Activated CD4-positive, alpha-beta T cell treated with anti-CD3 and anti-CD28 coated beads, Interleukin-2, amount 50 U/mL, for 24 hours (primary cell): Measurements from ENCODE around the gene TFAM.
"Not testable (repeated sequence)": the region's sequence is repeated elsewhere in the genome, so short reads cannot be mapped to it uniquely, and the experiment has no call there.

Experiments used
- DNase-seq, 2 donors: peaks; one replicate each; pipeline ENCODE4 v3.0.0-alpha.2; 2020; ENCODE audit warnings: low read depth in 1 of 2, low spot score in 1 of 2

The TFAM gene

DNA sequence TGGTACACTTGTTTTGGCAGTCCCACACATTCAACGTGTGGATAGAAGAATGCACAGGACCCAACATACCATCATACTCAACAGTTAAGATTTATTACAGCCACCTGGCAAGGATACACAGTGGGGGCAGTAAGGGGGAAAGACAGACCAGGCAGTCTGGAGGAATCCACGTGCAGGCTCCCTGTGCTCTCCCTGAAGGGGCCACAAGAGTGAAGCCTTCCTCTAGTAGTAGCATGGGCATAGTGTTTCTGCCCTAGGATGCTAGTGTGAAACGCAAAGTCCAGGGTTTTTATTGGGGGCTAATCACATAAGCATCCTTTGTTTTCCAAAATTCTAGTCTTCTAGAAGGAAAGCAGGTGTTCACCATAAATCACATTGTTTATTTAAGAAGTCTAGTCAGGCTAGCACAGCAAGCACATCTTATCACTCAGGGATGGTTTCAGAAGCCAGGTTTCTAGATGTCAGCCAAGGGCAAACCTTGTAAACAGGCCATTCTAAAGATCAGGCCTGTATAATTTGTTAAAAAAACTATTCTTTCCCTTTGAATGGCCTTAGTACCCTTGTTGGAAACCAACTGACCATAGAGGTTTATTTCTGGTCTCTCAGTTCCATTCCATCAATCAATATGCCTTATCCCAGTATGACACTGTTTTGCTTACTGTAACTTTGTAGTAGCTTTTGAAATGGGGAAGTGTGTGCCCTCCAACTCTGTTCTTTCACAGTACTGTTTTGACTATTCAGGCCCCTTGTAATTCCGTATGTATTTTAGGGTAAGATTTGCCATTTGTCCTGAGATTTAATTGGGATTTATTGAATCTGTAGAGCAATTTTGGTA, 12.4 kb upstream of the TFAM start:
- no peak for DNase-seq

GRCh38 chr10:58373442-58373827, 11.8 kb upstream of the TFAM start:
- no peak for DNase-seq

- no peak for DNase-seq
Observed at GRCh38 chr10:58382489-58382995, 2.7 kb upstream of the TFAM start.

DNA sequence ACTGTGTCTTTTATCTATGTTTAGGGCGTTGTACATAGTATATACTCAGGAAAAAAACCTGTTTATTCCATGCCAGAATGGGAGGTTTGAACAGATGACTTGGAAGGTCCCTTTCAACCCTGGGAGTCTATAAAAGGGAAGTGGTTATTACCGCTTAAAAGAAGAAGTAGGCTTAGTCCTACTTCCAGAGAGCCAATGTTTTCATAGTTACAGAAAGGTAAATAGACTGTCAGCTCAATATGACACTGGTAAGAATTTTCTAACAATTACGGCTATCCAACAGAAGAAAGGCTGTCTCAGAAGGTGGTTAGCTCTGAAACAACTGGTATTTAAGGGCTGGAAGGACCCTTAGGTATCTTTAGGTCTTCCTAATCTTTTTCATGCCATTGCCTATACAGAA, 1.1 kb upstream of the TFAM start:
- DNase-seq: no peak

- DNase-seq: no peak
Observed at GRCh38 chr10:58384544-58384998, 639 bp upstream of the TFAM start.

- DNase-seq: no peak
Observed at GRCh38 chr10:58385784-58386112, 538 bp downstream of the TFAM start.

DNA sequence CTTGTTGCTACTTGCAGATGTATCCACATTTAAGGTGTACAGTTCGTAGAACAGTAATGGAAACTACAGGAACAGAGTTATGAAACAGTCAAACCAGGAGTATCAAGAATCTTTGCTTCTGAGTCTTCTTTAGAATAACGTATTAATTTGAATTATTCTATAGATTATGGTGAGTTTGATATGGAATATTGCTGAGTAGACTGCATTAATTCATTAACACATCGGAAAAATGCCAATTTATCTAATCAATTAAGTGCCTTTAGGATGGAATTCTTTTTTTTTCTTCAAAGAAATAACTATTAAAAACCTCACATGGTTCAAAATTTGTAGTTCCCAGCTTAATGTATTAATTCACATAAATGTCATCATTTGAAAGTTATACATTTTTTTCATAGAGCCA, 3.8 kb downstream of the TFAM start:
- no peak for DNase-seq

GRCh38 chr10:58393317-58393716, 8.1 kb downstream of the TFAM start:
- DNase-seq: no peak

DNA sequence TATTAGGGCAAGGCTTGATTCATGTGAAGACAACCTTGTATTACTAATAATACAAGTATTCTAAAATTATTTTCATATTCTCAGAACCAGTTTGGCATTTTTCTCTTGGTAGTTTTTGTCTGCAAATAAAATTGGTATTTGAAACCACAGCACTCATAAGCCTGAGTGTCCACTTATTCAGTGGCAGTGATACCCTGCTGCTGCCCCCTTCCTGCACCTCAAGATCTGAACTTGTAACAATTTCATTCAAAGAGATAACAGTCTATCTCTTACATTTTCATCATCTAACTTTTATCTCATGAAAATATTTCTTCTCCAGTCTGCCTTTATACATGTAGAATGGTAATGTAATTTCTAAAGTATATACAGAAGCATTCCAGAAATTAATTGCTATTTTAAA, 9.3 kb downstream of the TFAM start:
- no peak for DNase-seq

DNA sequence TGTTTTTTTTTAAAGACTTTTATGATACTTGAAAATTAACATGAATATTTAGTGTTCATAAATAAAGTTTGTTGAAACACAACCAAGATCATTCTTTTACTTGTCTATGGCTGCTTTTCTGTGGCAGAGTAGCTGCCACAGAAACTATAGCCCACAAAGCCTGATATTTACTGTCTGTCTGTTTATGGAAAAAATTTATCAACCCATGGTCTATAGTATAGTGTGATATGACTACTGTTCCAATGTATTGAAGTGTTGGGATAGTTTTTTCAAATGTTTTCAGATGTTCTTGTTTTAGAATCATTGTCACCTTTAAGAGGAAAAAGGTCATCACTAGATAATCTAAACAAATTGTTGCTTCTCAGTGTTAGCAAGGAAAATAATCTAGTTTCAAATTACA, 10.8 kb downstream of the TFAM start:
- DNase-seq: no peak

GRCh38 chr10:58397830-58398229, 12.6 kb downstream of the TFAM start:
- no peak for DNase-seq

GRCh38 chr10:58399410-58399809, 14.2 kb downstream of the TFAM start:
- DNase-seq: no peak

DNA sequence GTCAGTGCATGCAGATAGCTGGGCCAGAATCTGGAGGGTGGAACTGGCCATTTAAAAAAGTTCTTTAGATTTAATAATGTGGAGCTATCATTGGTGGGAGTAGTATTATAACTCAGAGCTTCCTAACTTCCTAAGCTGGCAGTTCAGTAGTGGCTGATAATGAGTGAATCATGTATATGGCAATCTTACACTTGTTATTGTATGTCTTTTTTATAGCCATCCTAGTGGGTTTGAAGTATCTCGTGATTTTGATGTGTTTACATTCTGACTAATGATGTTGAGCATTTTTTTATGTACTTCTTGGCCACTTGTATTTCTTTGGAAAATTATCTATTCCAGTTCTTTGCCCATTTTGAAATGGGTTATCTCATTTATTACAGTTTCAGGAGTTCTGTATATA, 15.4 kb downstream of the TFAM start:
- DNase-seq: no peak

- no peak for DNase-seq
Observed at GRCh38 chr10:58404001-58404400, 18.8 kb downstream of the TFAM start.

- no peak for DNase-seq
Observed at GRCh38 chr10:58409956-58410610, 24.9 kb downstream of the TFAM start.

GRCh38 chr10:58412502-58412961, 27.3 kb downstream of the TFAM start:
- DNase-seq: no peak

DNA sequence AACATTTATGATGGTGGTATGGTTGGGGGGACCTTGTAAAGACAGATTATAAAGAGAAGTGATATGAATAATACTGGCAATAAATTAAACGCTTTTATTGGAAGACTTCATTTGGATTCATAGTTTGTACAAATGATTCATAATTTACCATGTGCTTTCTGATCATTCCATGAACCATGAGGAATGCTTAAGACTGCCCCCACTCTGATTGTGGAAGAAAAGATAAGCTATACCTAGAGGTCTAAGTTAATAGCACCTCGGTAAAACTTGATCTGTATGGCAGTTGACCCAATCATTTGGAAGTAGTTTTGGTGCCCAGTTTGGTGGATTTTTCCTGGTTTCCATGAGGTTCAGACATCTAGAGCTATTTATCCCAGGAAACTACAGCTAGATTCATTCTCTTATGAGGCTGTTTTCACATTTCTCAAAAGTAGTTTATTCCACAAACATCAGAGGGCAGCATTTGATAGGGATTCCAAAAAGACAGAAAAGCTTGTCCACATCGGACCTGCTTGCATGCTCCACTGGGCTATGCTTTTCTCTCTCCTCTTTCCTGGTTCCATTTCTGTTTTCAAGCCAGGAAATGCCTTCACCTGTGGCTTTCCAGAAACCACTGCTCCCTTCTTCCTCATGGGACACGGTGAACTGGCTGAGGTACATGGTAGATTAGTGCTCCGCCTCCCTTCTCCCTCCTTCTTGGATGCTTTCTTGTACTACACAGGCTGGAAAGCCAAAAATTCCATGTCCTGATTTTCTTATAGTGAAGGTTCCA, 29.2 kb downstream of the TFAM start:
- DNase-seq: no peak

- no peak for DNase-seq
Observed at GRCh38 chr10:58415757-58416156, 30.5 kb downstream of the TFAM start.

DNA sequence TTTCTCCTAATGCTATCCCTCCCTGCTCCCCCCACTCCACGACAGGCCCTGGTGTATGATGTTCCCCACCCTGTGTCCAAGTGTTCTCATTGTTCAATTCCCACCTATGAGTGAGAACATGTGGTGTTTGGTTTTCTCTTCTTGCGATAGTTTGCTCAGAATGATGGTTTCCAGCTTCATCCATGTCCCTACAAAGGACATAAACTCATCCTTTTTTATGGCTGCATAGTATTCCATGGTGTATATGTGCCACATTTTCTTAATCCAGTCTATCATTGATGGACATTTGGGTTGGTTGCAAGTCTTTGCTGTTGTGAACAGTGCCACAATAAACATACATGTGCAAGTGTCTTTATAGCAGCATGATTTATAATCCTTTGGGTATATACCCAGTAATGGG, 32.7 kb downstream of the TFAM start:
- not testable (repeated sequence) for DNase-seq

DNA sequence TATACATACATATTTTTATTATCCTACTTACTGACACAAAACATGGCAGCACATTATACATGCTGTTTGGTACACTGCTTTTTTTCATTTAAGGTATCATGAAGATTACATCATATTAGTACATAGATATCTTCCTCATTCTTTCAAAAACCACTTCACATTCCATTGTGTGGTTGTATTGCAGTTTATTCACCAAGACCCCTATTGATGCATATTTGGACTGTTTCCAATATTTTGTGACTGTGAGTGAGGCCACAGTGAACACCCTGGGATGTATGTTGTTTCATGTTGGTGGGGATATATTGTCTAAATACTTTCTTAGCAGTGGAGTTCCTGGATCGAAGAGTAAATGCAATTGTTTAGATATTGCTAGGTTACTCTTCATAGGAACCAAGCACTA, 39.0 kb downstream of the TFAM start:
- no peak for DNase-seq

GRCh38 chr10:58428436-58428835, 43.2 kb downstream of the TFAM start:
- not testable (repeated sequence) for DNase-seq

GRCh38 chr10:58431903-58432302, 46.7 kb downstream of the TFAM start:
- DNase-seq: no peak
